Activated naive CD8-positive, alpha-beta T cell treated with anti-CD3 and anti-CD28 coated beads for 36 hours (primary cell): Measurements from ENCODE around the gene DCDC2C. TPM values are rescaled to one million over a fixed set of nuclear protein-coding genes. Genes with fewer than 3 reads are reported as not detected.
A peak's percentile ranks its signal among the peaks of the same experiment; 100 is the strongest.

Source experiments
- DNase-seq: peaks from one replicate; pipeline ENCODE4 v3.0.0; 2021
- H3K27ac Mint-ChIP-seq: one replicate; pipeline ENCODE4 v1.8.0; 2022; ENCODE audit warnings: mild to moderate bottlenecking, moderate library complexity, mixed read lengths
- H3K27me3 Mint-ChIP-seq: one replicate; pipeline ENCODE4 v1.8.0; 2022; ENCODE audit warnings: mild to moderate bottlenecking, mixed read lengths
- H3K36me3 Mint-ChIP-seq: one replicate; pipeline ENCODE4 v1.8.0; 2021; ENCODE audit warnings: mild to moderate bottlenecking, mixed read lengths
- H3K4me1 Mint-ChIP-seq: one replicate; pipeline ENCODE4 v1.8.0; 2021; ENCODE audit warnings: mixed read lengths
- H3K4me3 Mint-ChIP-seq: one replicate; pipeline ENCODE4 v1.8.0; 2022; ENCODE audit warnings: mild to moderate bottlenecking, moderate library complexity, mixed read lengths
- H3K9me3 Mint-ChIP-seq: one replicate; pipeline ENCODE4 v1.8.0; 2022; ENCODE audit warnings: mixed read lengths
- total RNA-seq, 2 experiments: library from RNA; stranded (reverse); gene quantifications; one replicate each; pipeline ENCODE4 v1.2.3, GENCODE V29; 2021

DCDC2C gene
- total RNA-seq, 2 experiments from 2014 or later: not detected

DNA sequence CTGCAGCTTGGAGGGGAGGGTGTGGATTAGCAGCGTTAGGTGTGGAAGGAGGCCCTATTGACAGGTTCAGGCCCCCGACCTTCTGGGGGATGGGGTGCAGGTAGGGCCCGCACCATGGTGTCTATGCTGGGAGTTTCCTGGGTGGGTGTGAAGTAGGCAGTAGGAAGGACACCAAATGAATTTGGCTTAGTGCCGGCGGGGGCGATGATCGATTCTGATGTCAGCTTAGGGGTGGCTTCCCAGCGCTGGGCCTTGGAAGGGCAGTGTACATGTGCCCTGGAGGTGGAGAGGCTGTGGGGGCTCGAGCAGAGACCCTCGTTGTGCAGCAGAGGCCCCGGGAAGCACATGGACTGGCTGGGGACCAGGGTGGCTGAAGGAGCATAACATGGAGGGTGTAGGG lies 21.6 kb downstream of the DCDC2C start:
- Mint-ChIP-seq H3K9me3 (peaks cover 13% of the 10 kb centered on the region), H3K4me3 (no peak overlapping the region), H3K4me1 (peaks cover 5% of the 10 kb centered on the region), H3K27ac (no peak overlapping the region), H3K36me3 (no peaks in the 10 kb centered on the region), H3K27me3 (peaks cover 19% of the 10 kb centered on the region)
- no peak for DNase-seq

- Mint-ChIP-seq H3K4me1 (peaks cover 5% of the 10 kb centered on the region), H3K27me3 (peaks cover 19% of the 10 kb centered on the region), H3K36me3 (no peaks in the 10 kb centered on the region), H3K27ac (no peak overlapping the region), H3K4me3 (no peak overlapping the region), H3K9me3 (peaks cover 8% of the 10 kb centered on the region)
- no peak for DNase-seq
These were observed 22.3 kb downstream of the DCDC2C start for GRCh38 chr2:3725458-3726250.

DNA sequence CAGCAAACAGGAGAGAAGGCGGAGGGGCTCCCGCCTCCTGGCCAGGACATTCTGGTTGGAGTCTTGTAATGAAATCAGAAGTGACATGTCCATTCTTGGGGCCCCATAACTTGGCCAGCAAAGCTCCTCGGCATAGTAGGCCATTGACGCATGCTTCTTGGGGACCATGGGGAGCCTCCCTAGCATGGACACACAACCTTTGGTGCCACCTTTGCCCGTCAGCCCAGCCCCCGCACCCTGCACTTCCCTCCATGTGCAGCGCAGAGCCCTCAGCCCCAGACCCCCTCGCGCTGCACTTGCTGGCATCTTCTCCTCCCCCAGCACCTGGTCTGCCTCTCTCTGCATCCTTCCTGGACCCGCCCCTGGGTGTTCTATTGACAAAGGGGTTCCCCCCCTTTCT lies 23.1 kb downstream of the DCDC2C start:
- peaks cover 16% of the 10 kb centered on the region for H3K27me3 Mint-ChIP-seq
- H3K27ac Mint-ChIP-seq: no peak overlapping the region
- H3K4me3 Mint-ChIP-seq: no peak overlapping the region
- peaks cover 5% of the 10 kb centered on the region for H3K4me1 Mint-ChIP-seq
- H3K36me3 Mint-ChIP-seq: no peaks in the 10 kb centered on the region
- DNase-seq: no peak
- peaks cover 2% of the 10 kb centered on the region for H3K9me3 Mint-ChIP-seq

DNA sequence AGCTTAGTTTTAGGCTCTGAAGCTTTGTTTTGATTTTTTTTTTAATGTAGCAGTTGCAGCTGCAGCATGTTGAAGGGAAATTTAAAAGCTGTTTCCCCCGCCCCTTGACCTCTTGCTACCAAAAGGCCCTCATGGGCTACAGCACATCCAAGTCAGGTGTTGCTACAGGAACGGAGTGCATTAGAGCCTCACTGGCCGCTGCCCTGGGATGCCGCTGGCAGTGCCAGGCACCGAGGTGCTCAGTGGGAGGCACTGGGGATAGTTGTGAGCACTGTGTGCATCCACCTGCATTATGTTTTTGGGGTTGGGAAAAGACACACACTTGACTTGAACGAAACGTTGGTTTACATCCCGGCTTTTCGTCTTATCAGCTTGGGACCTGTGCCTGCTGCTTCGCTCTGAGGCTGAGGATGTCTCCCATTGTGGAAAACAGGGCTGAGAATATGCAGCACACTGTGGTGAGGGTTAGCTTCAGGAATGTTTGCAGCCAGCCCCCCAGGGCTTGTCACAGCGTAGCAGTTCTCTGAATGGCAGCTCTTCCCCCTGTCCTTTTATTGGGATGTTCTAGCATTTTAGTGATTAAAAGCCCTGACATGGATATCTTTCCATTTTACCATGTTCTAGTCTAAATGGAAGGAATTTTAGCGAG lies 24.1 kb downstream of the DCDC2C start:
- H3K4me1 Mint-ChIP-seq: peaks cover 5% of the 10 kb centered on the region
- H3K27ac Mint-ChIP-seq: no peak overlapping the region
- H3K36me3 Mint-ChIP-seq: no peaks in the 10 kb centered on the region
- peaks cover 16% of the 10 kb centered on the region for H3K27me3 Mint-ChIP-seq
- no peak for DNase-seq
- H3K4me3 Mint-ChIP-seq: no peak overlapping the region
- H3K9me3 Mint-ChIP-seq: no peaks in the 10 kb centered on the region

GRCh38 chr2:3728104-3729054 lies 25.0 kb downstream of the DCDC2C start:
- Mint-ChIP-seq H3K4me1 (peaks cover 5% of the 10 kb centered on the region), H3K9me3 (no peaks in the 10 kb centered on the region), H3K36me3 (no peaks in the 10 kb centered on the region), H3K4me3 (no peak overlapping the region), H3K27ac (no peak overlapping the region), H3K27me3 (peaks cover 16% of the 10 kb centered on the region)
- no peak for DNase-seq

DNA sequence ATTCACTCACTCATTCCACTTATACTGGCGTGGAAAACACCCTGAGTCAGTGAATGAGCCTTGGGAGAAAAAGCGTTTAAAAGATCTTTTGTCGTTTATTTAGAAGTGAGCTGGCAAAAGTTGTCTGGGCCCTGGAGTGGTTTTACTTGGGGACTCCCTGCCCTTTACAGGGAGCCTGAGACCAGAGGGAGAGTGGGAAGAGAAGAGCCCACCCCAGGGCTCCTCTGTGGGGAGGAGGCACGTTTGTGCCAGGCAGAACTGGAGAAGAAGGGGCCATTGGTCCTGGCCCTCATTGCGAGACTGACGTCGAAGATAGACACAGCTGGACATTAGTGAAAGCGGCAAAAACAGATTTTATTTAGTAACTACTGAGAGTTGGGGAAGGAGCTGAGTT lies 25.7 kb downstream of the DCDC2C start:
- H3K36me3 Mint-ChIP-seq: no peaks in the 10 kb centered on the region
- no peak overlapping the region for H3K27ac Mint-ChIP-seq
- H3K4me1 Mint-ChIP-seq: peaks cover 5% of the 10 kb centered on the region
- H3K27me3 Mint-ChIP-seq: peaks cover 17% of the 10 kb centered on the region
- DNase-seq: no peak
- H3K9me3 Mint-ChIP-seq: no peaks in the 10 kb centered on the region
- H3K4me3 Mint-ChIP-seq: no peak overlapping the region

DNA sequence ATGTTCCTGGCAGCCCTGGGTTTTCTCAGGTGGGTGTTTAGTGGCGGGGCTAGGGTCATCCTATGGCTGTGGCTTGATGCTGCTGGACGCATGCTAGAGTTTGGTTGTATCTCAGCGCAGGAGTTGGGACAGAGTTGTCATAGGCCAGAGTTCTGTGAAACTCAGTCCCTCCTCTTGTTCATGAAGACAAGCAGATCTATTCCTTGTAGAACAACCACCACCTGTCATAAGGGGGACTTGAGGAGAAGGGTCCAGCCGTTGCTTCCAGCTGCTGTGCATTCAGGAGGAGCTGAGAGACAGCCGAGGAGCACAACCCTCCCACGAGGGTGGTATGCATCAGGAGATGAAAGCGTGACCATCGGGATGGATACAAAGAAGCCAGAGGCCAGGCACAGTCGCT lies 26.4 kb downstream of the DCDC2C start:
- H3K4me3 Mint-ChIP-seq: no peak overlapping the region

DNA sequence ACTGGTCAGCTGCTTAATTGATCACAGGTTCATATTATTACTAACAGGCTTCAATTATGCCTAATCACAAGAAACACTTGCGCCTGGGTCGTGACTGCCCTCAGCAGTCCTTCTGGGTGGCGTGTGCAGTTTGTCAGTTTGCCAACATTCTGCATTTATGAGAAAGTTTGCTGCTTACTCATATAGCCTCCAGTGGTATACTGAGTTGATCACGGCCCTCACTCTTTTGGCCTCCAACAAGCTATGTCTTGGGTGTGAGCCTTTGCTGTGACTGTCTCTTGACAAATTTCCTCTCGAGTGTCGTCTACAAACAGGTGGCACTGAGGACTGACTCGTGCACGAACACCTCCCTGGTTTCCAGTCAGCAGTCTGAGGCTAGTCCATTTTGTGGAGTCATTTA lies 27.3 kb downstream of the DCDC2C start:
- no peaks in the 10 kb centered on the region for H3K36me3 Mint-ChIP-seq
- no peak overlapping the region for H3K4me3 Mint-ChIP-seq
- no peak overlapping the region for H3K27ac Mint-ChIP-seq

More for the DNA sequence above, 26.4 kb downstream of the DCDC2C start:
- DNase-seq: no peak
- Mint-ChIP-seq H3K36me3 (no peaks in the 10 kb centered on the region), H3K27me3 (peaks cover 20% of the 10 kb centered on the region), H3K27ac (no peak overlapping the region), H3K9me3 (no peaks in the 10 kb centered on the region), H3K4me1 (peaks cover 5% of the 10 kb centered on the region)

GRCh38 chr2:3731829-3732228 lies 28.5 kb downstream of the DCDC2C start:
- no peak overlapping the region for H3K27ac Mint-ChIP-seq
- no peak overlapping the region for H3K4me3 Mint-ChIP-seq
- H3K4me1 Mint-ChIP-seq: peaks cover 5% of the 10 kb centered on the region
- DNase-seq: no peak
- no peaks in the 10 kb centered on the region for H3K9me3 Mint-ChIP-seq
- no peaks in the 10 kb centered on the region for H3K36me3 Mint-ChIP-seq
- H3K27me3 Mint-ChIP-seq: peaks cover 17% of the 10 kb centered on the region

More for the DNA sequence above, 27.3 kb downstream of the DCDC2C start:
- Mint-ChIP-seq H3K9me3 (no peaks in the 10 kb centered on the region), H3K27me3 (peaks cover 17% of the 10 kb centered on the region), H3K4me1 (peaks cover 5% of the 10 kb centered on the region)
- no peak for DNase-seq

- Mint-ChIP-seq H3K9me3 (no peaks in the 10 kb centered on the region), H3K4me3 (no peak overlapping the region), H3K27ac (no peak overlapping the region), H3K27me3 (peaks cover 18% of the 10 kb centered on the region), H3K36me3 (no peaks in the 10 kb centered on the region), H3K4me1 (no peaks in the 10 kb centered on the region)
- DNase-seq: no peak
These were observed 32.7 kb downstream of the DCDC2C start for GRCh38 chr2:3736112-3736511.

DNA sequence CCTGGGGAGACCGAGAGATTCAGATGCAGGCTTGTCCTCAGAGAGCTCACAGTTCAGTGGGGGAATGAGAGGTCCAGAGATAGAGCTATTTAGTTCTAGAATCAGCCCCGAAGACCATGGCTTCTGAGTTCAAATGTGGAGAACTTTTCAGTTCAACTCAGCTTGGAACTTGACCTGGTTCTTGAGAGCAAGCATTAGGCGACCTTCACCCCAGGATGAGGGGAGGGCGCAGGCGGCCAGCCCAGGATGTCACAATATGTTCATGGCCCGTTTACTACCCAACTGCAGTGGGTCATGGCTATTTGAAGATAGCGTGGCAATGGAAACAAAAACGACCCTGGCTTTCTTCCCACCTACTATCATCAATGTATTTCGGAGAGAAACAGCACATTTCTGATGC lies 33.8 kb downstream of the DCDC2C start:
- Mint-ChIP-seq H3K4me1 (no peaks in the 10 kb centered on the region), H3K27ac (no peak overlapping the region), H3K27me3 (peaks cover 27% of the 10 kb centered on the region), H3K4me3 (no peak overlapping the region), H3K36me3 (no peaks in the 10 kb centered on the region), H3K9me3 (no peaks in the 10 kb centered on the region)
- no peak for DNase-seq

- no peak overlapping the region for H3K27ac Mint-ChIP-seq
- H3K4me1 Mint-ChIP-seq: no peaks in the 10 kb centered on the region
- H3K36me3 Mint-ChIP-seq: no peaks in the 10 kb centered on the region
- H3K9me3 Mint-ChIP-seq: no peaks in the 10 kb centered on the region
- peaks cover 29% of the 10 kb centered on the region for H3K27me3 Mint-ChIP-seq
- no peak overlapping the region for H3K4me3 Mint-ChIP-seq
- DNase-seq: peak; percentile 5
These were observed 35.1 kb downstream of the DCDC2C start for GRCh38 chr2:3738454-3738853.

DNA sequence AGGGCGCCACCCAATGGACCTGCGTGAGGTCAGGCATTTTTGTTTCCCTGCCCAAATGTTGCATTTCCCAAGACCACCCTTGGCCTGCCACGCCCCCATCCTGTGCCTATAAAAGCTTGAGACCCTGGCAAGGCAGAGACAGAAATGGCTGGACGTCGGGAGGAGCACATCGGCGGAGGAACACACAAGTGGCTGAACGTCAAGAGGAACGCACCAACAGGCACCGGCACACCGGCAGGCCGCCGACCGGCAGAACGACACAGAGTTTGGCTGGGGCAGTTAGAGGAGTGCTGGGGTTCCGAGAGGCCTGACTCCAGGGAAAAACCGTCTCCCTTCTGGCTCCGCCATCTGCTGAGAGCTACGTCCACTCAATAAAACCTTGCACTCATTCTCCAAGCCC lies 35.9 kb downstream of the DCDC2C start:
- H3K27ac Mint-ChIP-seq: no peak overlapping the region
- H3K9me3 Mint-ChIP-seq: no peaks in the 10 kb centered on the region
- H3K27me3 Mint-ChIP-seq: peaks cover 25% of the 10 kb centered on the region
- H3K4me3 Mint-ChIP-seq: no peak overlapping the region
- no peaks in the 10 kb centered on the region for H3K36me3 Mint-ChIP-seq
- no peak for DNase-seq
- no peaks in the 10 kb centered on the region for H3K4me1 Mint-ChIP-seq

DNA sequence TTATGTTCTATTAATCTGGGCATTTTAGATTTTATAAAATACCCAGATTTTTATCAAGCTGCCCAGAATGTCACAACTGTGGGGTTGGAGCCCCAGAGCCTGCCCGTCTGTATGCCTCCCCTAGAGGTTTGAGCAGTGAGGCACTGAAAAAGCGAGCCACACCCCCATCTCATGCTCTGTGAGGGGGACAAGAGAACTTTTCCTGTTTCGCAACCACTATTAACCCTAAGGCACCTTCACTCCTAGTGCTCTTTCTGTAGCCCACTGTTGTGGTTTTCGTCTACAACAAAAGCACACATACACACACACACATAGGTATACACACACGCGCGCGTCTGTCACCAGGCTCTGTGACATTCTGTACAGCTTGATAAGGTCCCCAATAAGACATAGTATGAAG lies 38.0 kb downstream of the DCDC2C start:
- no peak overlapping the region for H3K27ac Mint-ChIP-seq
- no peaks in the 10 kb centered on the region for H3K36me3 Mint-ChIP-seq
- H3K4me3 Mint-ChIP-seq: no peak overlapping the region
- no peaks in the 10 kb centered on the region for H3K4me1 Mint-ChIP-seq
- peaks cover 21% of the 10 kb centered on the region for H3K27me3 Mint-ChIP-seq
- H3K9me3 Mint-ChIP-seq: no peaks in the 10 kb centered on the region
- DNase-seq: no peak
